Spinal cord (tissue), 10 donors: Measurements from ENCODE around the gene HS3ST3B1. TPM values are rescaled to one million over a fixed set of nuclear protein-coding genes. Genes with fewer than 3 reads are reported as not detected.

Experiments used
- DNase-seq, 6 donors: peaks; one replicate each; pipeline versions ENCODE4 v3.0.0 to v3.0.0-alpha.2; 2013 to 2015; ENCODE audit warnings: low spot score in 6 of 6, low read depth in 4 of 6
- H3K27ac ChIP-seq: one replicate; pipeline ENCODE4 v1.5.1; 2013; ENCODE audit warnings: low read depth, low read length, control low read depth
- H3K27me3 ChIP-seq: one replicate; pipeline ENCODE4 v1.6.1; 2013; ENCODE audit warnings: low read length; ENCODE audit not compliant: control insufficient read depth, insufficient read depth
- H3K36me3 ChIP-seq: one replicate; pipeline ENCODE4 v1.6.1; 2013; ENCODE audit warnings: low read length; ENCODE audit not compliant: control insufficient read depth, insufficient read depth
- H3K4me1 ChIP-seq: one replicate; pipeline ENCODE4 v1.6.1; 2013; ENCODE audit warnings: low read length; ENCODE audit not compliant: control insufficient read depth, insufficient read depth
- H3K4me3 ChIP-seq: one replicate; pipeline ENCODE4 v1.5.1; 2013; ENCODE audit warnings: low read depth, low read length, control low read depth
- H3K9me3 ChIP-seq: one replicate; pipeline ENCODE4 v1.6.1; 2013; ENCODE audit warnings: low read length; ENCODE audit not compliant: control insufficient read depth, insufficient read depth
- WGBS: methylation state at CpG from one replicate; pipeline ENCODE4 v1.1.5; 2013; ENCODE audit warnings: missing lambda C conversion rate; ENCODE audit not compliant: insufficient coverage; 5-methylcytosine and 5-hydroxymethylcytosine counted together
- long read RNA-seq, 4 donors: transcript quantifications; one replicate each; lab custom pipeline, GENCODE V29; 2026
- polyA plus RNA-seq, 2 donors: library from polyadenylated mRNA; unstranded; fragments of 120-200 nt; gene quantifications; one replicate each; pipeline ENCODE4 v1.2.1, GENCODE V29; 2013; ENCODE audit not compliant: insufficient read length in 2 of 2
- total RNA-seq, 2 donors: library from RNA; depleted of rRNA in 1 of 2; stranded (reverse); fragments of 120-200 nt in 1 of 2; fragments of >200 nt in 1 of 2; gene quantifications; one replicate each; pipeline versions ENCODE4 v1.2.3 to v1.2.4, GENCODE V29; 2013 to 2014
- donor health status: healthy.

The HS3ST3B1 gene
- total RNA-seq (1 to 10 TPM; 3.9 to 9.0 TPM), polyA plus RNA-seq (1 to 10 TPM; 7.1 to 7.8 TPM)
- long read RNA-seq, donor 1, full-length matches to known transcripts = 3 of 3 reads
- long read RNA-seq, donor 1, partial matches to known transcripts = 0 of 3 reads
- long read RNA-seq, donor 1, other reads (novel, unspliced or antisense) = 0 of 3 reads
- long read RNA-seq, donor 2 = 0 reads
- long read RNA-seq, donor 3 = 0 reads
- long read RNA-seq, donor 4 = 0 reads

DNA sequence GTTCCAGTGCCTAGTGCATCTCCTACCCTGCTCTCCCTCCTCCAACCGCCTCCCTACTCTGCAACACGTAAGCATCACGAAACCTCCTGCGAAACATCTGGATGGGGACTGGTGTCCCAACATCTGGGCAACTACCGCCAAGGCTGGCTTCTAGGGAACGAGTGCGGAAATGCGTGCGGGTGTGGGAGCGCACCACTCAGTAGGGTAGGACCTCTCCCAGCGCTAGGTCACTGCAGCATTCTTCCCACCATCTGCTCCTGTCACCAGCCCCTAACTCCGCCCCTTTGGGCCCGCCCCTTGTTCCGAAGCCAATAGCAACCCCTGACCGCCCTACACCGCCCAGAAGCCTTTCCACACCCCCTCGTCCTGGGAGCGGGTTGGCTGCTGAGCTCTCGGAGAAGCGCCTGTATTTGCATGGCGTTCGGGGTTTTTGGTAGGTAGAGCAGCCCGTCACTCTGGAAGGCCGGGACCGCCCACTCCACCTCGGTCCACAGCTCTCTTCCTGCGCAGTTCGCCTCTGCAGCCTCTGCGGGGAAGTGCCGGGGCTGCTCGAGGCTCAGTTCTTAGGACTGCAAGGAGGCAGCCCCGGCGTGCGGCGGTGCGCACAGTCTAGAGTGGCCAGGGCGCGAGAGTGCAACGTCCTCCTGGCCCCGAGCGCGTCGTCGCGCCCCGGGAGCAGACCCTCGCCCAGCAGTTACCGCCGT, at the start of gene HS3ST3B1:
TSS of gene HS3ST3B1 (plus strand) at position 507 of the 704 bp plus-strand sequence. CDS start 438 bp downstream, outside the sequence.
- Histone ChIP-seq H3K4me3 (peak within 1 kb of the TSS; percentile 55), H3K36me3 (no peaks in the 10 kb centered on the region), H3K27me3 (peaks cover 92% of the 10 kb centered on the region), H3K4me1 (peaks cover 72% of the 10 kb centered on the region), H3K27ac (peak within 1 kb of the TSS; percentile 77), H3K9me3 (no peaks in the 10 kb centered on the region)
- peak; percentile 90 to 100 (median 96) for DNase-seq
- WGBS = under 1% methylated on average over 49 of the region's 49 CpGs

DNA sequence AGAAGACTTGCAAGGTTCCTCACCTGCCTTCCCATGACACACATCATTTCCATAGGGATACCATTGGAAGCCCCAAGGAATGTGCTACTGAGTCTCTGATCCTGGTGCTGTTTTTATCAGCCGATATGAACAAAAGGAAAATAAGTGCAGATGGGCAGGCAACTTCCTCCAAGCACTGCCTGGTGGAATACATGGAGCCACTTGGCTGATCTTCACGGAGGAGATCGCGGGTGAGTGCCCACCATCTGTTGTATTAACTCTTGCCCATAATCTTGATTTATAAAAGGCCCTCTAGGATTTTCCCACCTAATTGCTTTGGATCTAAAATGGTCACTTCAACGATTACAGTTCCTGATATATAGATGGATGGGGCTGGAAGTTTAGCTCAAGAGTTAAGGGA, 39.5 kb upstream of the HS3ST3B1 start:
- Histone ChIP-seq H3K27me3 (no peaks in the 10 kb centered on the region), H3K9me3 (peaks cover 2% of the 10 kb centered on the region), H3K4me3 (no peak overlapping the region), H3K4me1 (no peaks in the 10 kb centered on the region), H3K27ac (no peak overlapping the region), H3K36me3 (no peaks in the 10 kb centered on the region)
- DNase-seq = no peak
- 98% methylated on average over 5 of the region's 5 CpGs for WGBS

DNA sequence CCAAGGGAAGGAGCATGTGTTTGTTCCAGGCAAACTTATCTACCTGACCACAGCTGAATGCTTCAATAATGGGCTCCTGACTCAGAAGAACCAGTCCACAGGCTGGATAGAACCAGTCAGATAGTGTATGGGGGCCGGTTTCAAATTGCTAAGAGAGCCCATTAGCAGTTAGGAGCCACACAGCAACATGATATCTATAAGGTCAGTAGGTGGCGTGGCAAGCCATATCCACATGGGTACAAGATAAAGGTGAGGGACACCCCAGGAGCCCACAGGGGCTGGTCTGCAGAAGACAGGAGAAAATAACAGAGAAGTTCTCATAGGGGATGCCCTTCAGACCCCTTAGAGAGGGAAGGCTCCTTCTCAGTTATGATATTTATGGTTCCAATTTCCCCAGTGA, 32.6 kb upstream of the HS3ST3B1 start:
- H3K4me1 ChIP-seq = no peaks in the 10 kb centered on the region
- WGBS = 100% methylated on average over 1 of the region's 2 CpGs
- no peaks in the 10 kb centered on the region for H3K27me3 ChIP-seq
- no peak overlapping the region for H3K4me3 ChIP-seq
- DNase-seq = no peak
- H3K27ac ChIP-seq = no peak overlapping the region
- no peaks in the 10 kb centered on the region for H3K9me3 ChIP-seq
- no peaks in the 10 kb centered on the region for H3K36me3 ChIP-seq

DNA sequence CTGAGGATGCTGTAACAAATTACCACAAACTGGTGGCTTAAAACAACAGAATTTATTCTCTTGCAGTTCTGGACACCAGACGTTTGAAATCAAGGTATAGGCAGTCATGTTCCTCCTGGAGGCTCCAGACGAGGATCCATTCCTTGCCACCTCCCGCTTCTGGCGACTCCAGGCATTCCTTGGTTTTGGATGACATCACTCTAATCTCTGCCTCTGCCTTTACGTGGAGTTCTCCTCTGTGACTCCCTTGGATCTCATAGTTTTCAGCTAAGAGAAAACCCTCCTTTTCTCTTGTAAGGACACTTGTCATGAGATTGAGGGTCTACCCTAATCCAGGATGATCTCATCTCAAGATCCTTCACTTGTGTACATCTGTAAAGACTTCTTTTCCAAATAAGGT, 31.4 kb upstream of the HS3ST3B1 start:
- H3K9me3 ChIP-seq = no peaks in the 10 kb centered on the region
- no peak for DNase-seq
- WGBS = 80% methylated on average over 5 of the region's 5 CpGs
- H3K4me3 ChIP-seq = no peak overlapping the region
- H3K27ac ChIP-seq = no peak overlapping the region
- no peaks in the 10 kb centered on the region for H3K36me3 ChIP-seq
- H3K4me1 ChIP-seq = no peaks in the 10 kb centered on the region
- H3K27me3 ChIP-seq = no peaks in the 10 kb centered on the region

DNA sequence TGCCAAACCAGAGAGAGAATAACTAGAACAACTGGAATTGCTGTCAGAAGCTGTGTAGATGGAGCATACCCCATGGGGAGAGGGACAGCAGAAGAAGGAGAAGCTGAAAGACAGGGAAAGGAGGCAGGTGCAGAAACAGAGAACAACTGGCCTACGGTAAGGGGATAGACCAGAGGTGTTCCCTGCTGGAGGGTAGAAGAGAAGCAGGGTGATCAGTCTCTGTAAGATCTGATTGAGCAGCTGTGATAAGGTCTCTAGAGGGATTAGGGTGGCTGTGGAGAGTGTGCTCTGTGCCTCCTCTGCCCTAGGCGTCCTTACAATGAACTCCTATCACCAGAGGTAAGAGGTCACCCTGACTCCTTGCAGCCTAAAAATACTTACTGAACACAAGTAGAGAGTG, 30.4 kb upstream of the HS3ST3B1 start:
- Histone ChIP-seq H3K9me3 (no peaks in the 10 kb centered on the region), H3K27me3 (no peaks in the 10 kb centered on the region), H3K4me1 (no peaks in the 10 kb centered on the region), H3K36me3 (no peaks in the 10 kb centered on the region), H3K4me3 (no peak overlapping the region), H3K27ac (no peak overlapping the region)
- DNase-seq = no peak
- 67% methylated on average over 1 of the region's 2 CpGs for WGBS

DNA sequence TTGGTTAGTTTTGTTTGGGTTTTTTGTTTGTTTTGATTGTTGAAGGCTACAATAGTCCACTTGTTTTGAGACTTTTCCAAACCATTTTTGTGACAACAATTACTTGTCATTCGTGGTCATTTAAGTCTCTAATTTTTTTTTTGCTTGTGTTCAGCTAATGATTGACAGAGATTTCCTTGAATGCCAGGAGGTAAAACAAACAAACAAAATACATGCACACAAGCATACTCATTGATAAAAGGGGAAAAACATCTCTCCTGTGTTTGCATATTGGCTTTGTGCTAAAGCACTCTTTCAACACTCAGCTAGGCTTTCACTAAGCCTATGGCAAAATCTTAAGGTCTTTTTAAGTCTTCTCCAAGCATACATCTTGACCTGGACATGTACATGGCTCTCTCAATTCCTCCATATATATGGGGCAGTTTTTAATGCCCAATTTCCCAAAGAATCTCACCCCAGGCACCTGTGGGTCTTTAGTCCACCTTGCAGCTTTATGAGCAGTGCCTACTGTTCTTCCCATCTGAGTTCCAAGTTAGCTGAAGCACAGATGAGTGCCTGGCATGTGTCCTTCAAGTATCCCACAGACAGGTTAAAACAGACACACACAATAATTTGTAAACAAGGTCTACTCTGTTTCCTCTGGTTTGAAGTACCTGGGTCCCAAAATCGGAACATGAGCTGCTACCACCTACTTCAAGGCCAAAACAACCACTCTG, 24.2 kb upstream of the HS3ST3B1 start:
- Histone ChIP-seq H3K36me3 (no peaks in the 10 kb centered on the region), H3K27me3 (no peaks in the 10 kb centered on the region), H3K9me3 (no peaks in the 10 kb centered on the region), H3K27ac (no peak overlapping the region), H3K4me1 (no peaks in the 10 kb centered on the region), H3K4me3 (no peak overlapping the region)
- DNase-seq = no peak
- no CpG with 5 or more reads among the region's 2 CpGs for WGBS

DNA sequence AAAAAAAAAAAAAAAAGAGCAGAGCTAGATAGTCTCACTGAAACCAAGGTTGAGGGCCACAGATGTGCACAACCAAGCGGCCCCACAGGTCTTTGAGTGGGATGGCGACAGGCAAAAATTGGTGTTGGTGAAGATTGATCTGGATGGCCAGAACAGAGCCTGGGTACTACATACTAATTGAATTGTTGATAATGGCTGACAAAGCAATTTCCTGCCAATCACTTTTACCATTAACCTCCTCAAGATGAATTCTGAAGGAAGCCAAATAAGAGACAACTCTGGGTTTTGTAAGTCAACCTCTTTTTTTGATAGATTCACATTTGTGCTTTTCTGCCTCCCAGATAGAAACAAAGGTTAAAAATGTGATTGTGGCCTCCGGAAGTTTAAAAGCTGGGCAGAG, 19.4 kb upstream of the HS3ST3B1 start:
- H3K4me1 ChIP-seq = no peaks in the 10 kb centered on the region
- H3K36me3 ChIP-seq = no peaks in the 10 kb centered on the region
- no peak overlapping the region for H3K27ac ChIP-seq
- no peak for DNase-seq
- no peaks in the 10 kb centered on the region for H3K27me3 ChIP-seq
- no peaks in the 10 kb centered on the region for H3K9me3 ChIP-seq
- H3K4me3 ChIP-seq = no peak overlapping the region
- WGBS = 100% methylated on average over 1 of the region's 3 CpGs

DNA sequence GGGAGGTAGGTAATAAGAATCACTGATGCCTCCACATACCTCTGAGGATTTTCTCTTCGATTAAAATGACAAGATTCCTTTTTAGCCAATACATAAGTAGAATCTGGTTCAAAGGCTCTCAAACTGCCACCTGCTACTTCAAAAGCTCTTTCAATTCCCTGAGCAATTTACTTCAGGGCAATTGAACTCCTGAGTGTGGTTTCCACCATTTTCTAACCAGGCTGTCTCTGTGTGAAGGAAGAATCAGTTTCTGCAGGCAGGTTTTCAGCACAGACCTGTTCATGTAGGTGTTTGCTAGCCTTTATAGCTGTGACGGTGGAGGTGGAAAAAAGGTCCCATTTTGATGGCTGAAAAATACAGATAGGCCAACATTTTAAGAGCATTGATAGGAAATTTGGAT, 18.2 kb upstream of the HS3ST3B1 start:
- no peaks in the 10 kb centered on the region for H3K9me3 ChIP-seq
- no peaks in the 10 kb centered on the region for H3K36me3 ChIP-seq
- H3K4me3 ChIP-seq = no peak overlapping the region
- H3K27ac ChIP-seq = no peak overlapping the region
- DNase-seq = no peak
- no CpG with 5 or more reads among the region's 2 CpGs for WGBS
- H3K4me1 ChIP-seq = no peaks in the 10 kb centered on the region
- H3K27me3 ChIP-seq = no peaks in the 10 kb centered on the region

DNA sequence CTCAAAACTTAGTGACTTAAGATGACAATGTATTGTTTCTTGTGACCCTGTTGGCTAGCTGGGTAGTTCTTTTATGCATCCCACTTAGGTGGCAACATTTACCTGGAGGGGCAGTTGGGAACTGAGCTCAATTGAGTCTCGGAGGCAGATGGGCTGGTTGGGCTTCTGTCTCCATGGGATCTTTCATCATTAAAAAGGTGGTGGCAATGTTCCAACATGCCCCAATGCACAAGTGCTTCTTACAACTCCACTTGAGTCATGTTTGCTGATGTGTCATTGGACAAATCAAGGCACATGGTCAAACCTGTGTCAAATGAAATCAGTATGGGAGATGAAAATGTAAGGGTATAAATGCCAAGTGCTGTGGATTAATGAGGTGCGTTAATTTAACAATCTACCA, 11.7 kb upstream of the HS3ST3B1 start:
- no CpG with 5 or more reads among the region's 2 CpGs for WGBS
- H3K27ac ChIP-seq = no peak overlapping the region

More for the DNA sequence above, 11.7 kb upstream of the HS3ST3B1 start:
- no peaks in the 10 kb centered on the region for H3K9me3 ChIP-seq
- no peak for DNase-seq
- H3K4me3 ChIP-seq = no peak overlapping the region
- peaks cover 6% of the 10 kb centered on the region for H3K27me3 ChIP-seq
- H3K36me3 ChIP-seq = no peaks in the 10 kb centered on the region
- no peaks in the 10 kb centered on the region for H3K4me1 ChIP-seq
